OCI-LY1 (cell line): Measurements from ENCODE around the gene NTSR1.

Experiments used
- EZH2 ChIP-seq: fragments of 200-600 bp; sonication (generic), shearing (Covaris generic); IDR thresholded peaks from 2 replicates; pipeline ENCODE4 v1.8.0; 2017; ENCODE audit warnings: borderline replicate concordance, mixed run types, mild to moderate bottlenecking, antibody characterized with exemption, low read length, moderate library complexity, mixed read lengths
- TF ChIP-seq, protein P1 (sequence below): fragments of 200-600 bp; sonication (generic), shearing (Covaris generic); IDR thresholded peaks from 2 replicates; pipeline ENCODE4 v1.5.1; 2017; ENCODE audit warnings: mild to moderate bottlenecking, antibody characterized with exemption, low read length, moderate library complexity, mixed read lengths

DNA sequence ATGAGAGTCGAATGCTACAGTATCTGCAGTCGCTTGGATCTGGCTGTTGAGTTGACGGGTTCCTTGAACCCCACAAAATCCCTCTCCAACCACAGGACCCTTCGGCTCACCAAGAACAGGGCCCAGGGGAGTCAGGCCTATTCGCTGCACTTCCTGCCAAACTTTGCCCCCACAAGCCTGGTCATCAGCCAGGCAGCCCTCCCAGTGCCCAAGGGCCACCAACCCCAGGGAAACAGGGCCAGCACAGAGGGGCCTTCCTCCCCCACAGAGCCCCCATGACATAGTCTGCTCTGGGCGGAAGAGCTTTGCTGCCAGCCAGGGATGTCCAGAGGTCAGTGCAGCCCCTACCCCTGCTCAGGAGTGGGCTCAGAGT is 53.1 kb downstream of the NTSR1 start:
- TF ChIP-seq, protein P1, sequence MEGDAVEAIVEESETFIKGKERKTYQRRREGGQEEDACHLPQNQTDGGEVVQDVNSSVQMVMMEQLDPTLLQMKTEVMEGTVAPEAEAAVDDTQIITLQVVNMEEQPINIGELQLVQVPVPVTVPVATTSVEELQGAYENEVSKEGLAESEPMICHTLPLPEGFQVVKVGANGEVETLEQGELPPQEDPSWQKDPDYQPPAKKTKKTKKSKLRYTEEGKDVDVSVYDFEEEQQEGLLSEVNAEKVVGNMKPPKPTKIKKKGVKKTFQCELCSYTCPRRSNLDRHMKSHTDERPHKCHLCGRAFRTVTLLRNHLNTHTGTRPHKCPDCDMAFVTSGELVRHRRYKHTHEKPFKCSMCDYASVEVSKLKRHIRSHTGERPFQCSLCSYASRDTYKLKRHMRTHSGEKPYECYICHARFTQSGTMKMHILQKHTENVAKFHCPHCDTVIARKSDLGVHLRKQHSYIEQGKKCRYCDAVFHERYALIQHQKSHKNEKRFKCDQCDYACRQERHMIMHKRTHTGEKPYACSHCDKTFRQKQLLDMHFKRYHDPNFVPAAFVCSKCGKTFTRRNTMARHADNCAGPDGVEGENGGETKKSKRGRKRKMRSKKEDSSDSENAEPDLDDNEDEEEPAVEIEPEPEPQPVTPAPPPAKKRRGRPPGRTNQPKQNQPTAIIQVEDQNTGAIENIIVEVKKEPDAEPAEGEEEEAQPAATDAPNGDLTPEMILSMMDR = no peak
- no peak for TF ChIP-seq EZH2
